ENCODE results near the gene P2RX3. TPM values are rescaled to one million over a fixed set of nuclear protein-coding genes. Genes with fewer than 3 reads are reported as not detected.
A peak's percentile ranks its signal among the peaks of the same experiment; 100 is the strongest.
"Not testable (repeated sequence)": the region's sequence is repeated elsewhere in the genome, so short reads cannot be mapped to it uniquely, and the experiment has no call there.

The P2RX3 gene
- total RNA-seq, result not detected

DNA sequence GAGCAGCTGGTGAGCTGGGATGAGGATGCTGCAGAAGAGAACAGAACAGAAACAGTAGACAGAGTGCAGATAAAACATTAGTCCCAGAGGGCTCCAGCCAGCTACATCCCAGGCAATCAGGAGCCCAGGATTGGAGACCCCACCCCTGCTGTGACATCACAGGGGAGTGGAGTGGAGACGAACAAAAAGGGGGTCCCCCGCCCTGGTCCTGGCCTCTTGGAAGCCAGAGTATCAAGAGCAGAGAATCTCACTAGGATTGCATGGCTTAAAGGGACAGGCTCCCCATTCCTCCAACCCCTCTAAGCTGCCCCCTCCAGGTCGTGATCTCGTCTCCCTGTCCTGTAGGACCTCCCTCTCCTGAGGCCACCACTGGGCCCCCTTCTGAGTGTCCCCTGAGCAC, at the start of gene P2RX3:
P2RX3 (plus strand) TSS at position 211 of the 400 bp plus-strand sequence. CDS start 199 bp downstream, outside the sequence.
- no peaks in the 10 kb centered on the region for H3K9me3 ChIP-seq
- intact Hi-C loops (cut with DNase I; ENCODE audit: low total_unique reads) (no loop called here), in situ Hi-C loops (cut with MboI; ENCODE audit: low pct_ligation_motif_present in 1 of 4, low pct_unique_long_range_greater_than_20kb in 1 of 4, low sequenced_read_pairs in 3 of 4) (loop anchor here in 3 of 4 donors (25.0 kb wide), 2 partner anchors 149 to 299 kb away; partner anchors contain the start of gene YPEL4 (in 2 of the 3))
- WGBS, 2 donors (ENCODE audit: low coverage in 1 of 2), result 42% methylated on average over 4 of the region's 4 CpGs; no CpG with 5 or more reads in 1 of the 2 donors
- no peak within 1 kb of the TSS for H3K4me3 ChIP-seq
- no peak for DNase-seq
- H3K4me1 ChIP-seq, result peaks cover 9 to 23% (median 14%) of the 10 kb centered on the region in 4 donors
- TF ChIP-seq CTCF (IDR thresholded peaks at IDR 0.05), result no peak
- no peak for TF ChIP-seq POLR2AphosphoS5 (IDR thresholded peaks at IDR 0.05)
- no peak for TF ChIP-seq EP300 (IDR thresholded peaks at IDR 0.05; ENCODE audit: low read depth)
- no peak for TF ChIP-seq POLR2A (IDR thresholded peaks at IDR 0.05)
- H3K27ac ChIP-seq, result no peak within 1 kb of the TSS
- no peaks in the 10 kb centered on the region for H3K27me3 ChIP-seq
- no peaks in the 10 kb centered on the region for H3K36me3 ChIP-seq

- TF ChIP-seq CTCF (IDR thresholded peaks at IDR 0.05) (no peak), POLR2AphosphoS5 (IDR thresholded peaks at IDR 0.05) (no peak), POLR2A (IDR thresholded peaks at IDR 0.05) (no peak), EP300 (IDR thresholded peaks at IDR 0.05; ENCODE audit: low read depth) (no peak)
- Histone ChIP-seq H3K9me3 (no peaks in the 10 kb centered on the region), H3K27me3 (no peaks in the 10 kb centered on the region), H3K27ac (peak overlapping the region; percentile 30 to 64 (median 42)), H3K36me3 (no peaks in the 10 kb centered on the region), H3K4me1 (peaks cover 11 to 19% (median 18%) of the 10 kb centered on the region in 4 donors), H3K4me3 (no peak overlapping the region)
- DNase-seq, result no peak
- WGBS, 2 donors (ENCODE audit: low coverage in 1 of 2), result 20% methylated on average over 11 of the region's 11 CpGs; no CpG with 5 or more reads in 1 of the 2 donors
- in situ Hi-C loops (cut with MboI; ENCODE audit: low pct_ligation_motif_present in 1 of 4, low pct_unique_long_range_greater_than_20kb in 1 of 4, low sequenced_read_pairs in 3 of 4) (no loop called here), intact Hi-C loops (cut with DNase I; ENCODE audit: low total_unique reads) (no loop called here)
Observed at GRCh38 chr11:57288771-57289579, 49.2 kb upstream of the P2RX3 start.

- 40 to 44% methylated on average over 1 of the region's 1 CpG for WGBS, 2 donors (ENCODE audit: low coverage in 1 of 2)
- Histone ChIP-seq H3K27ac (no peak overlapping the region), H3K4me1 (peaks cover 11 to 28% (median 24%) of the 10 kb centered on the region in 4 donors), H3K9me3 (no peaks in the 10 kb centered on the region), H3K27me3 (no peaks in the 10 kb centered on the region), H3K4me3 (no peak overlapping the region), H3K36me3 (no peaks in the 10 kb centered on the region)
- TF ChIP-seq POLR2A (IDR thresholded peaks at IDR 0.05) (no peak), CTCF (IDR thresholded peaks at IDR 0.05) (no peak)
- DNase-seq, result no peak
- intact Hi-C loops (cut with DNase I; ENCODE audit: low total_unique reads), result no loop called here
- in situ Hi-C loops (cut with MboI; ENCODE audit: low pct_ligation_motif_present in 1 of 4, low pct_unique_long_range_greater_than_20kb in 1 of 4, low sequenced_read_pairs in 3 of 4), result no loop called here
Observed at GRCh38 chr11:57290288-57290687, 47.9 kb upstream of the P2RX3 start.

DNA sequence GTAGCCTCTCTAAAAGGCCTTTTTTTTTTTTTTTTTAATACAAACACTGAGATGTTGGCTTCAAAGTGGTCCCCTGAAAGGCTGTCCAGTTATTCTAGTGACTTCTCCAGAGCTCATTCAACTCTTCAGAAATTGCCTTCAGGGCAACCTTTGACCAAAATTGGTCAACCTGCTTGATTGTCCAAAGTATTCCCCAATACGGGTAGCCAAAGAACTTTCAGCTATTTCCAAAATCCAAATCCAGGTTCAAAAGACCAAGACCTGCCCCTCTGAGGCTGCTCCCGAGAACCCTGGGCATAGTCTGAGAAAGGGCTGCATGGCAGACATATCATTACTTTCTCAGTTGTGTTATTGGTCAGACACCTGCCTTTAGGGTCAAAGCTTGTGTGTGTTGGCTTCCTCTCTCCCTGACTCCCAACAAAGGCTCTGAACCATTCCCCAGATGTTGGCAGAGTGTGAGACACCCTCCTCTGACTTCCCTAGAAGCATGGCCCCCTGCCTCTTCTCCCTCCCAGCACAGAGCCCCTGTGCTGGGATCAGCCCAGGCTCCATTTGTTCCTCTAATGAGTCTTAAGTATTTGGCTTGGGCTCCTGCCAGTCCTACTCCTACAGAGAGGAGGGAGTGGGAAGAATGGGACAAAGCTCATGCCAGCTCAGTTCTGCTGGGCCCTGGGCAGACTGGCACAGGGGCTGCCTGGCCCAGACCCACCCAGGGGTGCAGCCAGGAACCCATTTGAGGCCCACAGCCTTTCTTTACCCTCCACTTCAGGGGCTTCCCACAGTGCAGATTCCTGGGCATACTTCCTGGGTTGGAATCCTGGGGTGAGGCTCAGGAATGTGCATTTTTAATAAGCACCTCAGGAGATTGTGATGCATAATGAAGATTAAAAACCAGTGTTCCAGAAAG, 43.7 kb upstream of the P2RX3 start:
- DNase-seq, result peak; percentile 47
- intact Hi-C loops (cut with DNase I; ENCODE audit: low total_unique reads), result no loop called here
- in situ Hi-C loops (cut with MboI; ENCODE audit: low pct_ligation_motif_present in 1 of 4, low pct_unique_long_range_greater_than_20kb in 1 of 4, low sequenced_read_pairs in 3 of 4), result no loop called here
- Histone ChIP-seq H3K36me3 (peaks cover 0 to 12% (median 5%) of the 10 kb centered on the region in 4 donors), H3K27me3 (no peaks in the 10 kb centered on the region), H3K4me1 (peaks cover 4 to 18% (median 12%) of the 10 kb centered on the region in 4 donors), H3K27ac (no peak overlapping the region), H3K9me3 (peaks cover 3 to 6% of the 10 kb centered on the region in 2 donors), H3K4me3 (no peak overlapping the region)
- WGBS, 2 donors (ENCODE audit: low coverage in 1 of 2), result 71 to 83% methylated on average over 1 to 2 of the region's 2 CpGs
- TF ChIP-seq POLR2A (IDR thresholded peaks at IDR 0.05), result no peak
- peak in 1 of 3 donors; percentile 16 for TF ChIP-seq POLR2AphosphoS5 (IDR thresholded peaks at IDR 0.05)
- TF ChIP-seq EP300 (IDR thresholded peaks at IDR 0.05; ENCODE audit: low read depth), result no peak
- TF ChIP-seq CTCF (IDR thresholded peaks at IDR 0.05), result no peak

GRCh38 chr11:57296205-57296604, 41.9 kb upstream of the P2RX3 start:
- intact Hi-C loops (cut with DNase I; ENCODE audit: low total_unique reads); in situ Hi-C loops (cut with MboI; ENCODE audit: low pct_ligation_motif_present in 1 of 4, low pct_unique_long_range_greater_than_20kb in 1 of 4, low sequenced_read_pairs in 3 of 4); H3K4me3 ChIP-seq; H3K27ac ChIP-seq; H3K27me3 ChIP-seq; DNase-seq: not testable (repeated sequence)
- H3K9me3 ChIP-seq, result peaks cover 8 to 14% of the 10 kb centered on the region in 2 donors
- 74 to 96% methylated on average over 3 of the region's 3 CpGs for WGBS, 2 donors (ENCODE audit: low coverage in 1 of 2)
- H3K36me3 ChIP-seq, result peaks cover 0 to 29% (median 16%) of the 10 kb centered on the region in 4 donors
- peaks cover 0 to 18% (median 8%) of the 10 kb centered on the region in 4 donors for H3K4me1 ChIP-seq

Data from transverse colon (tissue), 4 donors.